IMR-90 (cell line): ENCODE results near the gene FGD5.

Experiments used
- BHLHE40 ChIP-seq: fragments of 150-350 bp; IDR thresholded peaks from 2 replicates; pipeline ENCODE4 v1.6.1; 2016; ENCODE audit warnings: mild to moderate bottlenecking, low read depth, low read length
- CEBPB ChIP-seq: IDR thresholded peaks from 2 replicates; pipeline ENCODE4 v1.6.1; 2012; ENCODE audit warnings: low read depth, low read length, improper control_type of control experiment
- ELK1 ChIP-seq: fragments of 150-350 bp; IDR thresholded peaks from 2 replicates; pipeline ENCODE4 v1.6.1; 2016; ENCODE audit warnings: low read depth, mild to moderate bottlenecking, low read length, moderate library complexity, borderline replicate concordance
- FOS ChIP-seq: fragments of 150-350 bp; IDR thresholded peaks from 2 replicates; pipeline ENCODE4 v1.6.1; 2016; ENCODE audit warnings: low read depth, low read length
- MAFK ChIP-seq: IDR thresholded peaks from 2 replicates; pipeline ENCODE4 v1.6.1; 2012; ENCODE audit warnings: low read depth, low read length, improper control_type of control experiment
- MAZ ChIP-seq: IDR thresholded peaks from 2 replicates; pipeline ENCODE4 v1.6.1; 2012; ENCODE audit warnings: low read depth, mild to moderate bottlenecking, low read length, improper control_type of control experiment, moderate library complexity, borderline replicate concordance
- NFE2L2 ChIP-seq: fragments of 150-350 bp; IDR thresholded peaks from 2 replicates; pipeline ENCODE4 v1.6.1; 2016; ENCODE audit warnings: low read depth, mild to moderate bottlenecking, low read length
- POLR2A ChIP-seq: IDR thresholded peaks from 2 replicates; pipeline ENCODE4 v1.6.1; 2012; ENCODE audit warnings: mild to moderate bottlenecking, low read depth, low read length
- RAD21 ChIP-seq: IDR thresholded peaks from 2 replicates; pipeline ENCODE4 v1.6.1; 2012; ENCODE audit warnings: low read length, improper control_type of control experiment
- RCOR1 ChIP-seq: IDR thresholded peaks from 2 replicates; pipeline ENCODE4 v1.6.1; 2012; ENCODE audit warnings: mild to moderate bottlenecking, low read length, improper control_type of control experiment; ENCODE audit not compliant: insufficient replicate concordance
- RFX5 ChIP-seq: IDR thresholded peaks from 2 replicates; pipeline ENCODE4 v1.8.0; 2012; ENCODE audit warnings: low read depth, mild to moderate bottlenecking, low read length, moderate library complexity
- SMC3 ChIP-seq: fragments of 150-350 bp; IDR thresholded peaks from 2 replicates; pipeline ENCODE4 v1.6.1; 2016; ENCODE audit warnings: low read depth, mild to moderate bottlenecking, antibody characterized with exemption, low read length, moderate library complexity
- TF ChIP-seq, protein P1 (sequence below): conservative IDR thresholded peaks from 2 replicates; pipeline ENCODE4 v1.5.1; 2012; ENCODE audit warnings: mild to moderate bottlenecking, low read depth, low read length, improper control_type of control experiment
- TF ChIP-seq, protein P2 (sequence below): fragments of 150-350 bp; IDR thresholded peaks from 2 replicates; pipeline ENCODE4 v1.6.1; 2017; ENCODE audit warnings: mild to moderate bottlenecking, antibody characterized with exemption, low read length, low read depth

- TF ChIP-seq, protein P1, sequence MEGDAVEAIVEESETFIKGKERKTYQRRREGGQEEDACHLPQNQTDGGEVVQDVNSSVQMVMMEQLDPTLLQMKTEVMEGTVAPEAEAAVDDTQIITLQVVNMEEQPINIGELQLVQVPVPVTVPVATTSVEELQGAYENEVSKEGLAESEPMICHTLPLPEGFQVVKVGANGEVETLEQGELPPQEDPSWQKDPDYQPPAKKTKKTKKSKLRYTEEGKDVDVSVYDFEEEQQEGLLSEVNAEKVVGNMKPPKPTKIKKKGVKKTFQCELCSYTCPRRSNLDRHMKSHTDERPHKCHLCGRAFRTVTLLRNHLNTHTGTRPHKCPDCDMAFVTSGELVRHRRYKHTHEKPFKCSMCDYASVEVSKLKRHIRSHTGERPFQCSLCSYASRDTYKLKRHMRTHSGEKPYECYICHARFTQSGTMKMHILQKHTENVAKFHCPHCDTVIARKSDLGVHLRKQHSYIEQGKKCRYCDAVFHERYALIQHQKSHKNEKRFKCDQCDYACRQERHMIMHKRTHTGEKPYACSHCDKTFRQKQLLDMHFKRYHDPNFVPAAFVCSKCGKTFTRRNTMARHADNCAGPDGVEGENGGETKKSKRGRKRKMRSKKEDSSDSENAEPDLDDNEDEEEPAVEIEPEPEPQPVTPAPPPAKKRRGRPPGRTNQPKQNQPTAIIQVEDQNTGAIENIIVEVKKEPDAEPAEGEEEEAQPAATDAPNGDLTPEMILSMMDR, result no peak
- no peak for TF ChIP-seq POLR2A
- no peak for TF ChIP-seq BHLHE40
- no peak for TF ChIP-seq SMC3
- TF ChIP-seq NFE2L2, result no peak
- no peak for TF ChIP-seq ELK1
- TF ChIP-seq CEBPB, result no peak
- no peak for TF ChIP-seq RCOR1
- TF ChIP-seq RFX5, result no peak
- TF ChIP-seq, protein P2, sequence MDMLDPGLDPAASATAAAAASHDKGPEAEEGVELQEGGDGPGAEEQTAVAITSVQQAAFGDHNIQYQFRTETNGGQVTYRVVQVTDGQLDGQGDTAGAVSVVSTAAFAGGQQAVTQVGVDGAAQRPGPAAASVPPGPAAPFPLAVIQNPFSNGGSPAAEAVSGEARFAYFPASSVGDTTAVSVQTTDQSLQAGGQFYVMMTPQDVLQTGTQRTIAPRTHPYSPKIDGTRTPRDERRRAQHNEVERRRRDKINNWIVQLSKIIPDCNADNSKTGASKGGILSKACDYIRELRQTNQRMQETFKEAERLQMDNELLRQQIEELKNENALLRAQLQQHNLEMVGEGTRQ, result no peak
- TF ChIP-seq RAD21, result no peak
- TF ChIP-seq MAZ, result no peak
- no peak for TF ChIP-seq FOS
- no peak for TF ChIP-seq MAFK
Observed at GRCh38 chr3:14894085-14894484, 75.3 kb downstream of the FGD5 start.
